HepG2 (cell line): ENCODE data around the gene PLCD4. TPM values are rescaled to one million over a fixed set of nuclear protein-coding genes. Genes with fewer than 3 reads are reported as not detected.
A peak's percentile ranks its signal among the peaks of the same experiment; 100 is the strongest.

Experiments used
- AKNA ChIP-seq: sonication (generic); formaldehyde crosslinking; IDR thresholded peaks from 2 replicates; pipeline ENCODE4 v1.4.0; 2020; ENCODE audit warnings: missing genetic modification reagents, borderline replicate concordance
- EED ChIP-seq: sonication (generic); formaldehyde crosslinking; IDR thresholded peaks from 2 replicates; pipeline ENCODE4 v1.5.0; 2020; ENCODE audit warnings: mild to moderate bottlenecking, missing genetic modification reagents
- NFIC ChIP-seq: IDR thresholded peaks from 2 replicates; pipeline ENCODE4 v1.6.1; 2012; ENCODE audit warnings: mild to moderate bottlenecking, low read length, inconsistent platforms
- ZC3H13 ChIP-seq: sonication (generic); formaldehyde crosslinking; IDR thresholded peaks from 2 replicates; pipeline ENCODE4 v1.8.1; 2023; ENCODE audit warnings: mild to moderate bottlenecking, missing genetic modification reagents, moderate library complexity
- ZNF318 ChIP-seq: sonication (generic); formaldehyde crosslinking; IDR thresholded peaks from 2 replicates; pipeline ENCODE4 v1.4.0; 2020; ENCODE audit warnings: mild to moderate bottlenecking, missing genetic modification reagents
- ZNF619 ChIP-seq: sonication (generic); formaldehyde crosslinking; IDR thresholded peaks from 2 replicates; pipeline ENCODE4 v1.4.0; 2020; ENCODE audit warnings: mild to moderate bottlenecking, missing genetic modification reagents
- ZNF674 ChIP-seq: sonication (generic); formaldehyde crosslinking; IDR thresholded peaks from 2 replicates; pipeline ENCODE4 v1.5.0; 2020; ENCODE audit warnings: low read depth, mild to moderate bottlenecking, missing genetic modification reagents
- polyA plus RNA-seq, 8 experiments: library from polyadenylated mRNA; depleted of rRNA in 3 of 8; stranded (reverse) in 7 of 8; unstranded in 1 of 8; fragments of >200 nt; fragmentation: Illumina TruSeq in 4 of 8; extraction: Trizol in 4 of 8; gene quantifications; 2 replicates each; pipeline versions ENCODE4 v1.2.1 to v1.2.3, GENCODE V29; 2011 to 2016; ENCODE audit warnings: low read depth in 4 of 8, missing spikeins in 1 of 8, mixed read lengths in 1 of 8; ENCODE audit not compliant: insufficient read depth in 1 of 8
- total RNA-seq, 5 experiments: library from RNA; depleted of rRNA; stranded (reverse); fragments of >200 nt; fragmentation: Illumina TruSeq; extraction: Trizol; gene quantifications; 2 replicates each; pipeline ENCODE4 v1.2.3, GENCODE V29; 2016; ENCODE audit warnings: low read depth in 1 of 5
- TF ChIP-seq, protein P1 (sequence below): IDR thresholded peaks from 2 replicates; pipeline ENCODE4 v1.6.1; 2016; ENCODE audit warnings: low read depth, control low read depth
- TF ChIP-seq, protein P2 (sequence below): sonication (generic); formaldehyde crosslinking; IDR thresholded peaks from 2 replicates; pipeline ENCODE4 v1.4.0; 2020; ENCODE audit warnings: mild to moderate bottlenecking, missing genetic modification reagents
- TF ChIP-seq, protein P3 (sequence below): IDR thresholded peaks from 2 replicates; pipeline ENCODE4 v1.6.1; 2018; ENCODE audit warnings: missing genetic modification reagents

PLCD4 gene
- total and polyA plus RNA-seq, 2 of the 13 experiments (the other 11 are each of a cell fraction or from before 2014, with no cell fraction given) = 0.26 TPM; not detected in 1

GRCh38 chr2:218567797-218568189, 39.9 kb upstream of the PLCD4 start (continued):
- no peak for TF ChIP-seq AKNA (CRISPR knock-in tag)
- TF ChIP-seq, protein P1, sequence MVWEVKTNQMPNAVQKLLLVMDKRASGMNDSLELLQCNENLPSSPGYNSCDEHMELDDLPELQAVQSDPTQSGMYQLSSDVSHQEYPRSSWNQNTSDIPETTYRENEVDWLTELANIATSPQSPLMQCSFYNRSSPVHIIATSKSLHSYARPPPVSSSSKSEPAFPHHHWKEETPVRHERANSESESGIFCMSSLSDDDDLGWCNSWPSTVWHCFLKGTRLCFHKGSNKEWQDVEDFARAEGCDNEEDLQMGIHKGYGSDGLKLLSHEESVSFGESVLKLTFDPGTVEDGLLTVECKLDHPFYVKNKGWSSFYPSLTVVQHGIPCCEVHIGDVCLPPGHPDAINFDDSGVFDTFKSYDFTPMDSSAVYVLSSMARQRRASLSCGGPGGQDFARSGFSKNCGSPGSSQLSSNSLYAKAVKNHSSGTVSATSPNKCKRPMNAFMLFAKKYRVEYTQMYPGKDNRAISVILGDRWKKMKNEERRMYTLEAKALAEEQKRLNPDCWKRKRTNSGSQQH (CRISPR knock-in tag) = peak; percentile 4; the same call in 1 of the 2 replicates
- 0 out of 2 replicates have a peak, but pooled peaks have one; percentile 17 for TF ChIP-seq ZNF674 (CRISPR knock-in tag)
- 0 out of 2 replicates have a peak, but pooled peaks have one; percentile 26 for TF ChIP-seq ZC3H13 (CRISPR knock-in tag)
- no peak for TF ChIP-seq NFIC
- 0 out of 2 replicates have a peak, but pooled peaks have one; percentile 15 for TF ChIP-seq ZNF318 (CRISPR knock-in tag)
- TF ChIP-seq, protein P2, sequence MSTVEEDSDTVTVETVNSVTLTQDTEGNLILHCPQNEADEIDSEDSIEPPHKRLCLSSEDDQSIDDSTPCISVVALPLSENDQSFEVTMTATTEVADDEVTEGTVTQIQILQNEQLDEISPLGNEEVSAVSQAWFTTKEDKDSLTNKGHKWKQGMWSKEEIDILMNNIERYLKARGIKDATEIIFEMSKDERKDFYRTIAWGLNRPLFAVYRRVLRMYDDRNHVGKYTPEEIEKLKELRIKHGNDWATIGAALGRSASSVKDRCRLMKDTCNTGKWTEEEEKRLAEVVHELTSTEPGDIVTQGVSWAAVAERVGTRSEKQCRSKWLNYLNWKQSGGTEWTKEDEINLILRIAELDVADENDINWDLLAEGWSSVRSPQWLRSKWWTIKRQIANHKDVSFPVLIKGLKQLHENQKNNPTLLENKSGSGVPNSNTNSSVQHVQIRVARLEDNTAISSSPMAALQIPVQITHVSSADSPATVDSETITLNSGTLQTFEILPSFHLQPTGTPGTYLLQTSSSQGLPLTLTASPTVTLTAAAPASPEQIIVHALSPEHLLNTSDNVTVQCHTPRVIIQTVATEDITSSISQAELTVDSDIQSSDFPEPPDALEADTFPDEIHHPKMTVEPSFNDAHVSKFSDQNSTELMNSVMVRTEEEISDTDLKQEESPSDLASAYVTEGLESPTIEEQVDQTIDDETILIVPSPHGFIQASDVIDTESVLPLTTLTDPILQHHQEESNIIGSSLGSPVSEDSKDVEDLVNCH = no peak; the same call in 1 of the 2 replicates
- TF ChIP-seq, protein P3, sequence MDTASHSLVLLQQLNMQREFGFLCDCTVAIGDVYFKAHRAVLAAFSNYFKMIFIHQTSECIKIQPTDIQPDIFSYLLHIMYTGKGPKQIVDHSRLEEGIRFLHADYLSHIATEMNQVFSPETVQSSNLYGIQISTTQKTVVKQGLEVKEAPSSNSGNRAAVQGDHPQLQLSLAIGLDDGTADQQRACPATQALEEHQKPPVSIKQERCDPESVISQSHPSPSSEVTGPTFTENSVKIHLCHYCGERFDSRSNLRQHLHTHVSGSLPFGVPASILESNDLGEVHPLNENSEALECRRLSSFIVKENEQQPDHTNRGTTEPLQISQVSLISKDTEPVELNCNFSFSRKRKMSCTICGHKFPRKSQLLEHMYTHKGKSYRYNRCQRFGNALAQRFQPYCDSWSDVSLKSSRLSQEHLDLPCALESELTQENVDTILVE (CRISPR knock-in tag) = no peak
- no peak for TF ChIP-seq EED (CRISPR knock-in tag)
- TF ChIP-seq ZNF619 = no peak
